HCT116 (cell line): Measurements from ENCODE around the gene SMR3B. TPM values are rescaled to one million over a fixed set of nuclear protein-coding genes. Genes with fewer than 3 reads are reported as not detected.

ENCODE experiments used
- ATAC-seq: fragments of 200-7000 bp; cut with Tn5 transposase; 2 replicates; pipeline ENCODE4 v1.9.1; 2020; ENCODE audit warnings: mild to moderate bottlenecking, moderate library complexity
- BruUV-seq: library from RNA; stranded (reverse); fragments of 400-500 nt; replicated peaks from 2 replicates; lab custom pipeline; 2021; lab: Mats Ljungman, UMichigan
- CTCF ChIA-PET: fragments of 300-600 bp; sonication (Branson Sonifier 250); formaldehyde crosslinking; loops from one replicate; lab custom pipeline; 2021; ENCODE audit warnings: antibody characterized with exemption; lab: Charles Lee
- POLR2A ChIA-PET: fragments of 300-600, 350-600 bp; sonication (Branson Sonifier 250); formaldehyde crosslinking; loops from one replicate; lab custom pipeline; 2021; ENCODE audit warnings: antibody characterized with exemption; lab: Charles Lee
- RAD21 ChIA-PET, 2 experiments: fragments of 300-600 bp; sonication (Branson Sonifier 250); formaldehyde crosslinking; loops; one replicate each; lab custom pipeline; 2023; ENCODE audit warnings: low total read pairs in 2 of 2; ENCODE audit not compliant: uncharacterized antibody in 2 of 2, unreplicated experiment in 2 of 2, low non-redundant PET in 1 of 2; lab: Charles Lee
- DNase-seq: peaks from one replicate; pipeline ENCODE4 v3.0.0-alpha.2; 2010; ENCODE audit warnings: low read depth, low spot score
- H2AFZ ChIP-seq: fragments of 200-600 bp; shearing (Covaris generic), sonication (generic); 2 replicates; pipeline ENCODE4 v1.6.1; 2017; ENCODE audit warnings: low read depth, mixed run types, mixed read lengths, antibody characterized with exemption, low read length; ENCODE audit not compliant: poor library complexity, severe bottlenecking
- H3K27ac ChIP-seq: 2 replicates; pipeline ENCODE4 v1.5.1; 2012; ENCODE audit warnings: low read depth, low read length
- H3K27me3 ChIP-seq: fragments of 200-600 bp; sonication (generic); 2 replicates; pipeline ENCODE4 v1.6.1; 2016; ENCODE audit warnings: mixed run types, low read length, mixed read lengths; ENCODE audit not compliant: insufficient read depth
- H3K36me3 ChIP-seq, 2 experiments: fragments of 200-500 bp in 1 of 2; fragments of 200-600 bp in 1 of 2; sonication (Bioruptor generic) in 1 of 2; sonication (generic) in 1 of 2; 2 replicates each; pipeline versions ENCODE4 v1.5.1 to v1.6.1; 2014 to 2016; ENCODE audit warnings: low read length in 2 of 2, inconsistent platforms in 1 of 2, mixed read lengths in 1 of 2, mixed run types in 1 of 2; ENCODE audit not compliant: insufficient read depth in 2 of 2, control insufficient read depth in 1 of 2
- H3K4me1 ChIP-seq, 2 experiments: fragments of 200-600 bp in 1 of 2; sonication (generic) in 1 of 2; 2 replicates each; pipeline versions ENCODE4 v1.5.1 to v1.6.1; 2012 to 2017; ENCODE audit warnings: low read length in 2 of 2, inconsistent platforms in 1 of 2, mild to moderate bottlenecking in 1 of 2, mixed read lengths in 1 of 2, mixed run types in 1 of 2, moderate library complexity in 1 of 2; ENCODE audit not compliant: insufficient read depth in 2 of 2, control insufficient read depth in 1 of 2
- H3K4me2 ChIP-seq: fragments of 200-600 bp; sonication (generic); 2 replicates; pipeline ENCODE4 v1.6.1; 2017; ENCODE audit warnings: mixed run types, low read length, mixed read lengths
- H3K4me3 ChIP-seq, 2 experiments: fragments of 200-600 bp in 1 of 2; sonication (generic) in 1 of 2; replicated peaks in 1 of 2; 2 replicates each; pipeline ENCODE4 v1.5.1; 2011 to 2016; ENCODE audit warnings: low read length in 2 of 2, control low read depth in 1 of 2, low read depth in 1 of 2, mild to moderate bottlenecking in 1 of 2, mixed read lengths in 1 of 2, mixed run types in 1 of 2
- H3K79me2 ChIP-seq: fragments of 200-600 bp; sonication (generic); 2 replicates; pipeline ENCODE4 v1.6.1; 2017; ENCODE audit warnings: mild to moderate bottlenecking, mixed run types, low read length, moderate library complexity, mixed read lengths; ENCODE audit not compliant: insufficient read depth
- H3K9ac ChIP-seq: fragments of 200-600 bp; sonication (generic); 2 replicates; pipeline ENCODE4 v1.6.1; 2016; ENCODE audit warnings: low read length, mixed read lengths
- H3K9me2 ChIP-seq: fragments of 200-600 bp; sonication (generic), shearing (Covaris generic); 2 replicates; pipeline ENCODE4 v1.6.1; 2017; ENCODE audit warnings: mixed run types, mild to moderate bottlenecking, moderate library complexity; ENCODE audit not compliant: insufficient read depth
- H3K9me3 ChIP-seq, 2 experiments: fragments of 200-500 bp in 1 of 2; fragments of 200-600 bp in 1 of 2; sonication (Bioruptor generic) in 1 of 2; sonication (generic) in 1 of 2; 2 replicates each; pipeline ENCODE4 v1.6.1; 2014 to 2017; ENCODE audit warnings: low read length in 2 of 2, mixed read lengths in 2 of 2, inconsistent platforms in 1 of 2, low read depth in 1 of 2, mild to moderate bottlenecking in 1 of 2, mixed run types in 1 of 2, moderate library complexity in 1 of 2; ENCODE audit not compliant: control insufficient read depth in 1 of 2, insufficient read depth in 1 of 2
- H4K20me1 ChIP-seq: fragments of 200-600 bp; sonication (generic), shearing (Covaris generic); 2 replicates; pipeline ENCODE4 v1.6.1; 2017; ENCODE audit warnings: mixed run types, mild to moderate bottlenecking, moderate library complexity; ENCODE audit not compliant: insufficient read depth
- CBX3 ChIP-seq: IDR thresholded peaks from 2 replicates; pipeline ENCODE4 v1.6.1; 2012; ENCODE audit warnings: low read depth
- CEBPB ChIP-seq: IDR thresholded peaks from 2 replicates; pipeline ENCODE4 v1.6.1; 2012; ENCODE audit warnings: low read depth
- CTCF ChIP-seq, 3 experiments: fragments of 200-600 bp in 1 of 3; sonication (generic) in 1 of 3; IDR thresholded peaks in 2 of 3; conservative IDR thresholded peaks in 1 of 3; 2 replicates each; pipeline ENCODE4 v1.5.1; 2012 to 2017; ENCODE audit warnings: low read depth in 2 of 3, low read length in 2 of 3, antibody characterized with exemption in 1 of 3, borderline replicate concordance in 1 of 3, control low read depth in 1 of 3, mild to moderate bottlenecking in 1 of 3, mixed read lengths in 1 of 3, mixed run types in 1 of 3, moderate library complexity in 1 of 3; ENCODE audit not compliant: insufficient read depth in 1 of 3
- EGR1 ChIP-seq: IDR thresholded peaks from 2 replicates; pipeline ENCODE4 v1.6.1; 2012; ENCODE audit warnings: low read depth
- EZH2 ChIP-seq: fragments of 200-600 bp; sonication (generic); IDR thresholded peaks from 2 replicates; pipeline ENCODE4 v1.6.1; 2017; ENCODE audit warnings: antibody characterized with exemption, mixed run types
- EZH2phosphoT487 ChIP-seq: fragments of 200-600 bp; IDR thresholded peaks from 2 replicates; pipeline ENCODE4 v1.6.1; 2018; ENCODE audit warnings: antibody characterized with exemption, borderline replicate concordance
- FOSL1 ChIP-seq: IDR thresholded peaks from 2 replicates; pipeline ENCODE4 v1.6.1; 2012; ENCODE audit warnings: low read depth
- JUND ChIP-seq: IDR thresholded peaks from 2 replicates; pipeline ENCODE4 v1.6.1; 2012
- POLR2A ChIP-seq: IDR thresholded peaks from 2 replicates; pipeline ENCODE4 v1.7.0; 2011; ENCODE audit warnings: borderline replicate concordance; ENCODE audit not compliant: insufficient read depth, insufficient read length; ENCODE audit errors: extremely low read depth
- POLR2AphosphoS5 ChIP-seq: IDR thresholded peaks from 2 replicates; pipeline ENCODE4 v1.6.1; 2011; ENCODE audit warnings: mild to moderate bottlenecking, low read depth, low read length, moderate library complexity
- RAD21 ChIP-seq: IDR thresholded peaks from 2 replicates; pipeline ENCODE4 v1.6.1; 2012; ENCODE audit warnings: low read depth, mild to moderate bottlenecking
- REST ChIP-seq: IDR thresholded peaks from 2 replicates; pipeline ENCODE4 v1.6.1; 2012; ENCODE audit warnings: low read depth
- SIN3A ChIP-seq: IDR thresholded peaks from 2 replicates; pipeline ENCODE4 v1.6.1; 2012; ENCODE audit warnings: low read depth
- SRF ChIP-seq: IDR thresholded peaks from 2 replicates; pipeline ENCODE4 v1.6.1; 2012; ENCODE audit warnings: low read depth
- TCF7L2 ChIP-seq: IDR thresholded peaks from 2 replicates; pipeline ENCODE4 v1.7.0; 2011; ENCODE audit warnings: borderline replicate concordance, inconsistent platforms; ENCODE audit not compliant: insufficient read depth, insufficient read length; ENCODE audit errors: extremely low read depth
- YY1 ChIP-seq: IDR thresholded peaks from 2 replicates; pipeline ENCODE4 v1.6.1; 2011; ENCODE audit warnings: low read length, low read depth, moderate library complexity, mild to moderate bottlenecking; ENCODE audit not compliant: insufficient replicate concordance; ENCODE audit errors: extremely low read depth
- ZBTB33 ChIP-seq: IDR thresholded peaks from 2 replicates; pipeline ENCODE4 v1.6.1; 2011; ENCODE audit warnings: mild to moderate bottlenecking, low read length, moderate library complexity; ENCODE audit not compliant: insufficient replicate concordance; ENCODE audit errors: extremely low read depth
- ZFX ChIP-seq: fragments of 450-650 bp; IDR thresholded peaks from 2 replicates; pipeline ENCODE4 v1.6.1; 2017
- intact Hi-C: fragments of 100-400 bp; cut with micrococcal nuclease; formaldehyde crosslinking; loops from 2 replicates; pipeline ENCODE4 v1.10.0; 2022
- total RNA-seq: library from RNA; stranded (reverse); gene quantifications from one replicate; pipeline ENCODE4 v1.2.1, GENCODE V29; 2021; ENCODE audit not compliant: unreplicated experiment
- TF ChIP-seq, protein P1 (sequence below): IDR thresholded peaks from 2 replicates; pipeline ENCODE4 v1.6.1; 2012
- TF ChIP-seq, protein P2 (sequence below): IDR thresholded peaks from 2 replicates; pipeline ENCODE4 v1.6.1; 2012

The SMR3B gene
- total RNA-seq, 1 experiment from 2014 or later = not detected

GRCh38 chr4:70336043-70336442 is 46.9 kb upstream of the SMR3B start:
- ChIA-PET POLR2A (no interaction called here), RAD21 (no interaction called here), CTCF (no interaction called here)
- no peaks in the 10 kb centered on the region for H3K79me2 ChIP-seq
- ATAC-seq (no peak), DNase-seq (no peak)
- no peaks in the 10 kb centered on the region for H3K4me1 ChIP-seq
- H3K9ac ChIP-seq = no peak overlapping the region
- TF ChIP-seq CTCF (IDR thresholded peaks at IDR 0.05 in 2 of 3, conservative IDR thresholded peaks at IDR 0.05 in 1 of 3; ENCODE audit: borderline replicate concordance in 1 of 3, insufficient read depth in 1 of 3, low read depth in 2 of 3, low read length in 2 of 3) = no peak
- TF ChIP-seq JUND = no peak
- no peak for TF ChIP-seq YY1
- TF ChIP-seq, protein P1, sequence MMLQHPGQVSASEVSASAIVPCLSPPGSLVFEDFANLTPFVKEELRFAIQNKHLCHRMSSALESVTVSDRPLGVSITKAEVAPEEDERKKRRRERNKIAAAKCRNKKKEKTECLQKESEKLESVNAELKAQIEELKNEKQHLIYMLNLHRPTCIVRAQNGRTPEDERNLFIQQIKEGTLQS = no peak
- no peak for TF ChIP-seq SIN3A
- TF ChIP-seq RAD21 = no peak
- no peak for TF ChIP-seq REST
- no peak for TF ChIP-seq CEBPB
- TF ChIP-seq CBX3 = no peak
- no peak for TF ChIP-seq ZBTB33
- no peak for TF ChIP-seq EGR1
- no peak for TF ChIP-seq ZFX
- TF ChIP-seq EZH2 = no peak
- TF ChIP-seq POLR2A = no peak
- TF ChIP-seq, protein P2, sequence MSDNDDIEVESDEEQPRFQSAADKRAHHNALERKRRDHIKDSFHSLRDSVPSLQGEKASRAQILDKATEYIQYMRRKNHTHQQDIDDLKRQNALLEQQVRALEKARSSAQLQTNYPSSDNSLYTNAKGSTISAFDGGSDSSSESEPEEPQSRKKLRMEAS = no peak
- no peak for TF ChIP-seq EZH2phosphoT487
- no peak for TF ChIP-seq SRF
- TF ChIP-seq TCF7L2 = no peak
- no peak for TF ChIP-seq POLR2AphosphoS5
- no peak for TF ChIP-seq FOSL1
- H3K36me3 ChIP-seq = no peaks in the 10 kb centered on the region
- no peak overlapping the region for H2AFZ ChIP-seq
- intact Hi-C loops = no loop called here
- no peak overlapping the region for H3K27ac ChIP-seq
- H3K27me3 ChIP-seq = no peaks in the 10 kb centered on the region
- no peak overlapping the region for H3K4me2 ChIP-seq
- H4K20me1 ChIP-seq = no peaks in the 10 kb centered on the region
- no TSS peak for BruUV-seq
- no peak overlapping the region for H3K4me3 ChIP-seq
- H3K9me2 ChIP-seq = no peaks in the 10 kb centered on the region
- no peaks in the 10 kb centered on the region for H3K9me3 ChIP-seq
